IPS-20b (cell line): ENCODE results near the gene IFI27L2.

Experiments
- H3K27ac ChIP-seq: one replicate; pipeline ENCODE4 v1.5.1; 2013; ENCODE audit warnings: low read length
- H3K27me3 ChIP-seq: 2 replicates; pipeline ENCODE4 v1.6.1; 2013; ENCODE audit warnings: mild to moderate bottlenecking, low read length, inconsistent platforms; ENCODE audit not compliant: insufficient read depth
- H3K36me3 ChIP-seq: 2 replicates; pipeline ENCODE4 v1.6.1; 2013; ENCODE audit warnings: low read depth, mild to moderate bottlenecking, inconsistent platforms, low read length, moderate library complexity; ENCODE audit not compliant: insufficient read depth
- H3K4me1 ChIP-seq: 2 replicates; pipeline ENCODE4 v1.6.1; 2013; ENCODE audit warnings: mild to moderate bottlenecking, control low read depth, inconsistent platforms, low read length, moderate library complexity; ENCODE audit not compliant: insufficient read depth
- H3K4me3 ChIP-seq: 2 replicates; pipeline ENCODE4 v1.5.1; 2013; ENCODE audit warnings: mild to moderate bottlenecking, low read length, inconsistent platforms
- H3K9ac ChIP-seq: 2 replicates; pipeline ENCODE4 v1.6.1; 2013; ENCODE audit warnings: low read depth, mild to moderate bottlenecking, inconsistent platforms, low read length, moderate library complexity
- H3K9me3 ChIP-seq: 2 replicates; pipeline ENCODE4 v1.6.1; 2013; ENCODE audit warnings: mild to moderate bottlenecking, low read depth, low read length, inconsistent platforms; ENCODE audit not compliant: insufficient read depth

Gene IFI27L2

GRCh38 chr14:94145902-94146527 is 16.6 kb upstream of the IFI27L2 start:
- Histone ChIP-seq H3K4me1 (peaks cover 4% of the 10 kb centered on the region; the same call in 1 of the 2 replicates), H3K4me3 (no peak overlapping the region), H3K27me3 (no peaks in the 10 kb centered on the region), H3K9me3 (no peaks in the 10 kb centered on the region), H3K27ac (no peak overlapping the region), H3K36me3 (no peaks in the 10 kb centered on the region), H3K9ac (no peak overlapping the region)

DNA sequence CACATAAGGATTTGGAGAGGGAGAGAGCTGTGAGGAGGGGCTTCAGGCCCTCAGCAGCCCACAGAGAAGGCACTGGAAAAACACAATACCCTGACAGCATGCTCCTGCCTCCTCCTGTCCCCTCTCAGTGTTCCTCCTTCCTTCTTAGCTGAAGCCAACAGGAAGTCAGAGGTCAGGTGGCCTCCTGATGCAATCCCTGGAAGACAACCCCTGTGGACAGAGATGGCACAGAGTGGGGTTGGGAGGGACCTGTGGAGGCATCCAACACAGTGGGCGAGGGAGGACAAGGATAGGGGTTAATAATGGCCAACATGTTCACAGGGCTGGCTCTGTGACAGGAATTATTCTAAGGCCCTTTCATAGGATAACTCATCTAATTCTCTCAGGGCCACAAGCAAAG is 15.4 kb upstream of the IFI27L2 start:
- Histone ChIP-seq H3K27me3 (no peaks in the 10 kb centered on the region), H3K9me3 (no peaks in the 10 kb centered on the region), H3K36me3 (no peaks in the 10 kb centered on the region), H3K9ac (peak overlapping the region; percentile 37; the same call in 1 of the 2 replicates), H3K4me1 (peaks cover 6% of the 10 kb centered on the region; the same call in 1 of the 2 replicates), H3K27ac (peak overlapping the region; percentile 53), H3K4me3 (no peak overlapping the region)

DNA sequence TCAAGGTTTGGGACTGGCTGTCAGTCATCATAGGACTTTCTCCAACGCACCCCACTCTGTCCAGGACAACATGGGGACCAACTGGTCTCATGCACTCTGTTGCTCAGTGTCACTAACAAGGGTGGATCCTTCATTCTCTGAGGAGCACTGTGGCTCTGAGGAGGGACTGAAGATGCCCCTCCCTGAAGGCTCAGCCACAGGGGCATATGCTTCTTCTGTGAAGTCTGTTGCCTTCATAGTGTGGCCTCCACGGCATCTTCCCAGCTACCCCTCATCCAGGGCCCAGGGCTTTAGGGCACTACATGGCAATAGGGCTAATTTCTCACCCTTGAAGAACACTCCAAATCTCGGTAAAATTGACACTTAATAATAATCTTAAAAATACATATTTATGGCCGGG is 14.3 kb upstream of the IFI27L2 start:
- H3K4me1 ChIP-seq: peaks cover 16% of the 10 kb centered on the region; the same call in 1 of the 2 replicates
- no peak overlapping the region for H3K9ac ChIP-seq
- no peak overlapping the region for H3K4me3 ChIP-seq
- no peaks in the 10 kb centered on the region for H3K9me3 ChIP-seq
- H3K27ac ChIP-seq: no peak overlapping the region
- no peaks in the 10 kb centered on the region for H3K36me3 ChIP-seq
- no peaks in the 10 kb centered on the region for H3K27me3 ChIP-seq

DNA sequence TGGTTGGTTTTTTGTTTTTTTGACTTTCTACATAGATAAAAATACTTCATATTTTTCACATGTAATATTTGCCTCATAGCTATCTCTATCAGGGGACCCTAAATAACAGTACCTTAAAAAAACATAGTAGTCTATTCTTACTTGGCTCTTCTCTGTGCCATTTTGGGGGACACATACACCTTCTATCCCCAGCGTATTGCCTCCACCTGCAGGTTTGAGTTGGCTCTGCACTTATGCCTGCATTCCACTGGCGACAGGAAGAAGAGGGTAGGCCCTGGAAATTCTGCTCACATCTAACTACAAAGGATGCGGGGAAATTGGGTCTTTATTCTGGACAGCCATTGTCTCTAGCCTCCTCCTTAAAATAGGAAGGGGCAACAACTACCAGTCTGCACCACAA is 13.8 kb upstream of the IFI27L2 start:
- H3K4me3 ChIP-seq: no peak overlapping the region
- no peak overlapping the region for H3K27ac ChIP-seq
- no peaks in the 10 kb centered on the region for H3K9me3 ChIP-seq
- no peak overlapping the region for H3K9ac ChIP-seq
- H3K27me3 ChIP-seq: no peaks in the 10 kb centered on the region
- peaks cover 20% of the 10 kb centered on the region; the same call in 1 of the 2 replicates for H3K4me1 ChIP-seq
- no peaks in the 10 kb centered on the region for H3K36me3 ChIP-seq

GRCh38 chr14:94142836-94143235 is 13.4 kb upstream of the IFI27L2 start:
- no peak overlapping the region for H3K9ac ChIP-seq
- no peak overlapping the region for H3K27ac ChIP-seq
- no peaks in the 10 kb centered on the region for H3K9me3 ChIP-seq
- no peaks in the 10 kb centered on the region for H3K36me3 ChIP-seq
- H3K4me1 ChIP-seq: peaks cover 20% of the 10 kb centered on the region; the same call in 1 of the 2 replicates
- no peak overlapping the region for H3K4me3 ChIP-seq
- H3K27me3 ChIP-seq: no peaks in the 10 kb centered on the region

DNA sequence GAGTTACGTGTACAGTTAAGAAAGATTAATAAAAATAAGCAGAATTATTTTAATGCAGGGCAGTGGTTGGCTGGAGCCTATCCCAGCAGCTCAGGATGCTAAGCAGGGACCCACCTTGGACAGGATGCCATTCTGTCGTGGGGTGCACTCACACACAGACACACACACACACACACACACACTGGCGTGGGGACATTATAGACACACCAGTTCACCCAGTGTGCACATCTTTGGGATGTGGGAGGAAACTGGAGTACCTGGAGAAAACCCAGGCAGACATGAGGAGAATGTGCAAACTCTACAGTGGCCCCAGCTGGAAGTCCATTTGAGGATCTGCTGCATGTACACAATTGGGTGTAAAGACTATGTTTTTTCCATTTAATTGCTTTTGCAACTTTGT is 12.8 kb upstream of the IFI27L2 start:
- H3K27ac ChIP-seq: no peak overlapping the region
- no peak overlapping the region for H3K9ac ChIP-seq
- no peaks in the 10 kb centered on the region for H3K9me3 ChIP-seq
- H3K27me3 ChIP-seq: no peaks in the 10 kb centered on the region
- H3K4me1 ChIP-seq: peaks cover 20% of the 10 kb centered on the region; the same call in 1 of the 2 replicates
- H3K4me3 ChIP-seq: no peak overlapping the region
- H3K36me3 ChIP-seq: no peaks in the 10 kb centered on the region

DNA sequence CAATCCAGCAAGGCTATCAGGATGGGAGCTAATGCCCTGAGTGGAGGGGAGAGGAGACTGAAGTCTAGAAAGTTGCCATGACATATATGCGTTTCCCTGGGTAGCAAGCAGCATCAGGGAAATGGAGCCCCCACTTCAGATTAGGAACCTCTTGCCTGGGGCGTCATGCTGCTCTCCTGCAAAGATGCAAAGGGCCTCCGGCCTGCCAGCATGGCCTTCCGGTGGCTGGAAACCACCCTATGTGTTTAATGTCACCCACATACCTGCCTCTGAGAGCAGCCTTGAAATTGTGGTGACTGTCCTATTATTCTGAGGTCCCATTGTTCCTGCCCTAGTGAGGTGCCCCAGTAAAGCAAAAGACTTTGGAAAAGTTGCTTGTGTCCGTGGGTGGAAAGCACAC is 10.0 kb upstream of the IFI27L2 start:
- Histone ChIP-seq H3K27ac (no peak overlapping the region), H3K9ac (no peak overlapping the region), H3K27me3 (no peaks in the 10 kb centered on the region), H3K4me1 (peaks cover 16% of the 10 kb centered on the region; the same call in 1 of the 2 replicates), H3K36me3 (no peaks in the 10 kb centered on the region), H3K4me3 (no peak overlapping the region), H3K9me3 (peaks cover 11% of the 10 kb centered on the region; the same call in 1 of the 2 replicates)

- Histone ChIP-seq H3K27ac (no peak overlapping the region), H3K36me3 (no peaks in the 10 kb centered on the region), H3K4me1 (peaks cover 16% of the 10 kb centered on the region; the same call in 1 of the 2 replicates), H3K9me3 (peaks cover 11% of the 10 kb centered on the region; the same call in 1 of the 2 replicates), H3K27me3 (no peaks in the 10 kb centered on the region), H3K4me3 (no peak overlapping the region), H3K9ac (no peak overlapping the region)
Measured at GRCh38 chr14:94139006-94139405, 9.6 kb upstream of the IFI27L2 start.

GRCh38 chr14:94138251-94138650 is 8.8 kb upstream of the IFI27L2 start:
- Histone ChIP-seq H3K27ac (no peak overlapping the region), H3K27me3 (no peaks in the 10 kb centered on the region), H3K4me3 (no peak overlapping the region), H3K9me3 (peaks cover 11% of the 10 kb centered on the region; the same call in 1 of the 2 replicates), H3K9ac (no peak overlapping the region), H3K36me3 (no peaks in the 10 kb centered on the region), H3K4me1 (peaks cover 16% of the 10 kb centered on the region; the same call in 1 of the 2 replicates)

- Histone ChIP-seq H3K9me3 (peaks cover 11% of the 10 kb centered on the region; the same call in 1 of the 2 replicates), H3K27ac (no peak overlapping the region), H3K36me3 (no peaks in the 10 kb centered on the region), H3K4me3 (no peak overlapping the region), H3K9ac (no peak overlapping the region), H3K27me3 (no peaks in the 10 kb centered on the region), H3K4me1 (peaks cover 16% of the 10 kb centered on the region; the same call in 1 of the 2 replicates)
Measured at GRCh38 chr14:94136575-94137331, 7.3 kb upstream of the IFI27L2 start.

GRCh38 chr14:94135476-94135875 is 6.1 kb upstream of the IFI27L2 start:
- Histone ChIP-seq H3K4me1 (peaks cover 16% of the 10 kb centered on the region; the same call in 1 of the 2 replicates), H3K9ac (no peak overlapping the region), H3K4me3 (no peak overlapping the region), H3K27ac (no peak overlapping the region), H3K27me3 (no peaks in the 10 kb centered on the region), H3K9me3 (peaks cover 11% of the 10 kb centered on the region; the same call in 1 of the 2 replicates), H3K36me3 (no peaks in the 10 kb centered on the region)
